Measurements from ENCODE around the gene GABBR2.

The GABBR2 gene

GRCh38 chr9:98563212-98563907 is 145.4 kb downstream of the GABBR2 start:
- no peak overlapping the region for H3K27ac ChIP-seq
- TF ChIP-seq, protein P1, sequence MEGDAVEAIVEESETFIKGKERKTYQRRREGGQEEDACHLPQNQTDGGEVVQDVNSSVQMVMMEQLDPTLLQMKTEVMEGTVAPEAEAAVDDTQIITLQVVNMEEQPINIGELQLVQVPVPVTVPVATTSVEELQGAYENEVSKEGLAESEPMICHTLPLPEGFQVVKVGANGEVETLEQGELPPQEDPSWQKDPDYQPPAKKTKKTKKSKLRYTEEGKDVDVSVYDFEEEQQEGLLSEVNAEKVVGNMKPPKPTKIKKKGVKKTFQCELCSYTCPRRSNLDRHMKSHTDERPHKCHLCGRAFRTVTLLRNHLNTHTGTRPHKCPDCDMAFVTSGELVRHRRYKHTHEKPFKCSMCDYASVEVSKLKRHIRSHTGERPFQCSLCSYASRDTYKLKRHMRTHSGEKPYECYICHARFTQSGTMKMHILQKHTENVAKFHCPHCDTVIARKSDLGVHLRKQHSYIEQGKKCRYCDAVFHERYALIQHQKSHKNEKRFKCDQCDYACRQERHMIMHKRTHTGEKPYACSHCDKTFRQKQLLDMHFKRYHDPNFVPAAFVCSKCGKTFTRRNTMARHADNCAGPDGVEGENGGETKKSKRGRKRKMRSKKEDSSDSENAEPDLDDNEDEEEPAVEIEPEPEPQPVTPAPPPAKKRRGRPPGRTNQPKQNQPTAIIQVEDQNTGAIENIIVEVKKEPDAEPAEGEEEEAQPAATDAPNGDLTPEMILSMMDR (conservative IDR thresholded peaks at IDR 0.05), result no peak

- TF ChIP-seq, protein P1 (conservative IDR thresholded peaks at IDR 0.05), result no peak
- H3K27ac ChIP-seq, result no peak overlapping the region
Measured at GRCh38 chr9:98559561-98559960, 149.2 kb downstream of the GABBR2 start.

DNA sequence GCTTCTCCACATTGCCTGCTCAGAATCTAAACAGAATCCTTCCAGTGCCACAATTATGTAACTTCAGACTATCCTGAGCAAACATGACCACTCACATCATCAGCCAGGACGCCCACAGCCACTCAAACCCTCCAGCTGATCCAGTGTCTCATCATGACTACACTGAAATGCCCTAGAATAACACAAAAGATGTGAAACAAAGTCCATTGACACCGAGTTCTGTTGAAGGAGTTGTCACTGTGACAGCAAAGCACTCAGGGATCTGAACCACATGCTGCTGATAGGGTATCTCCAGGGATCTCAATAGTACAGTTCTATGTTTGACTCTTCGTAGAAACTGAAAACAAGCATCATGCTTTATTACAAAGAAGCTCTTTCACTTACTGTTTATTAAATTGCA is 150.2 kb downstream of the GABBR2 start:
- TF ChIP-seq, protein P1 (conservative IDR thresholded peaks at IDR 0.05), result no peak
- no peak overlapping the region for H3K27ac ChIP-seq

DNA sequence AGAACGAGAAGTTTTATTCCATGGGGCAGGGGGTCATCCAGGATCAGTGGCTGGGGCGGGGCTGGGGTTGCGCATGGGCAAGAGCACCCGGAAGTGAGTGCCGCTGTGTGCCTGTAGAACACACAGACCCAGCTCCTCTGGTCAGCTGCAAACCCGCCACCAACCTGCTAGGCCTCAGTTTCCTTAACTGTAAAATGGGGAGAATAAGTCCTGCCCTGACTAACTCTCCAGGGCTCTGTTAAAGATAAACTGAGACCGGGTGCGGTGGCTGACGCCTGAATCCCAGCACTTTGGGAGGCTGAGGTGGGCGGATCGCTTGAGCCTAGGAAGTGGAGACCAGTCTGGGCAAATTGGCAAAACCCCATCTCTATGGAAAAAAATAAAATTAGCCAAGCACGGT is 152.2 kb downstream of the GABBR2 start:
- H3K27ac ChIP-seq, result no peak overlapping the region
- TF ChIP-seq, protein P1 (conservative IDR thresholded peaks at IDR 0.05), result no peak

- no peak overlapping the region for H3K27ac ChIP-seq
- TF ChIP-seq, protein P1 (conservative IDR thresholded peaks at IDR 0.05), result no peak
Measured at GRCh38 chr9:98555651-98556465, 152.9 kb downstream of the GABBR2 start.

- TF ChIP-seq, protein P1 (conservative IDR thresholded peaks at IDR 0.05), result no peak
- no peak overlapping the region for H3K27ac ChIP-seq
Measured at GRCh38 chr9:98554752-98555151, 154.0 kb downstream of the GABBR2 start.

DNA sequence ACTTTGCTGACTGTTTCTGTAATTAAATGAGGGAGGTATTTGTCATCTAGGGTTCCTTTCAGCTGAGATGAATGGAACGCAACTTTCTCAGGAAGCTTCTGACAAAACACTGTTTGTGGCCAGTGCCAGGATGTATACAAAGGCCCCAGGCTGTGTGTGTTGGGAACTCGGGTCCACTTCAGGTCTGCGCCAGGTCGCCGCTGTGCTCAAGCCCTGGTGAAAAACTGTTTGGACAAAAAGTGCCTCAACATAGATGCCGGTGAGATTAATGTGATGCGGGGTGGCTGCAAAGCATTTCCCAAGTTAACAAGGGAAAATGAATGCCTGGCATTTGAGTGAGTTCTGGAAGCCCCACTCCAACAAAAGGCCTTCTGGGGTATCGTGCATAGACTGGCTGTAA is 156.4 kb downstream of the GABBR2 start:
- TF ChIP-seq, protein P1 (conservative IDR thresholded peaks at IDR 0.05), result no peak
- no peak overlapping the region for H3K27ac ChIP-seq

Measured in VCaP (cell line).